Subcutaneous adipose tissue (tissue), 4 donors: Measurements from ENCODE around the gene EFHD2. TPM values are rescaled to one million over a fixed set of nuclear protein-coding genes. Genes with fewer than 3 reads are reported as not detected.

Experiments used
- total RNA-seq, 4 donors: library from RNA; depleted of rRNA; stranded (reverse); fragments of >200 nt; gene quantifications; one replicate each; pipeline ENCODE4 v1.1.0, GENCODE V29; 2016
- TF ChIP-seq, protein P1 (sequence below): fragments of 450-650 bp; IDR thresholded peaks from one replicate; pipeline ENCODE4 v1.5.1; 2016; ENCODE audit warnings: low read depth, mild to moderate bottlenecking, control low read depth, antibody characterized with exemption, moderate library complexity

Gene EFHD2
- total RNA-seq, 4 donors from 2014 or later = 16.6 to 47.4 (median 30.5) TPM

DNA sequence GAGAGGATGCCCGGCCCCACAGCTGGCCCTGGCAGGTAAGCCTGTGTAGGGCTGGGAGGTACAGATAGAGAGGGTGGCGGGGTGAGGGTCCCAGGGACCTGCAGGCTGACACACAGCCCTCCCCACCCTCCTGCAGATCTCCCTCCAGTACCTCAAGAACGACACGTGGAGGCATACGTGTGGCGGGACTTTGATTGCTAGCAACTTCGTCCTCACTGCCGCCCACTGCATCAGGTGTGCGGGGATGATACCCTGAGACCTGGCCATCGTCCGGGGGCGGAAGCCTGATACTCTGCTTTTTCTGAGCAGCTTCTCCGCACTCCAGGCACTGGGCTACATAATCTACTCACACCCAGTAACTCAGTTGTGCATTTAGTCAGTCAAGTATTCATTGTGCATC lies 30.7 kb downstream of the EFHD2 start:
- TF ChIP-seq, protein P1, sequence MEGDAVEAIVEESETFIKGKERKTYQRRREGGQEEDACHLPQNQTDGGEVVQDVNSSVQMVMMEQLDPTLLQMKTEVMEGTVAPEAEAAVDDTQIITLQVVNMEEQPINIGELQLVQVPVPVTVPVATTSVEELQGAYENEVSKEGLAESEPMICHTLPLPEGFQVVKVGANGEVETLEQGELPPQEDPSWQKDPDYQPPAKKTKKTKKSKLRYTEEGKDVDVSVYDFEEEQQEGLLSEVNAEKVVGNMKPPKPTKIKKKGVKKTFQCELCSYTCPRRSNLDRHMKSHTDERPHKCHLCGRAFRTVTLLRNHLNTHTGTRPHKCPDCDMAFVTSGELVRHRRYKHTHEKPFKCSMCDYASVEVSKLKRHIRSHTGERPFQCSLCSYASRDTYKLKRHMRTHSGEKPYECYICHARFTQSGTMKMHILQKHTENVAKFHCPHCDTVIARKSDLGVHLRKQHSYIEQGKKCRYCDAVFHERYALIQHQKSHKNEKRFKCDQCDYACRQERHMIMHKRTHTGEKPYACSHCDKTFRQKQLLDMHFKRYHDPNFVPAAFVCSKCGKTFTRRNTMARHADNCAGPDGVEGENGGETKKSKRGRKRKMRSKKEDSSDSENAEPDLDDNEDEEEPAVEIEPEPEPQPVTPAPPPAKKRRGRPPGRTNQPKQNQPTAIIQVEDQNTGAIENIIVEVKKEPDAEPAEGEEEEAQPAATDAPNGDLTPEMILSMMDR = no peak

DNA sequence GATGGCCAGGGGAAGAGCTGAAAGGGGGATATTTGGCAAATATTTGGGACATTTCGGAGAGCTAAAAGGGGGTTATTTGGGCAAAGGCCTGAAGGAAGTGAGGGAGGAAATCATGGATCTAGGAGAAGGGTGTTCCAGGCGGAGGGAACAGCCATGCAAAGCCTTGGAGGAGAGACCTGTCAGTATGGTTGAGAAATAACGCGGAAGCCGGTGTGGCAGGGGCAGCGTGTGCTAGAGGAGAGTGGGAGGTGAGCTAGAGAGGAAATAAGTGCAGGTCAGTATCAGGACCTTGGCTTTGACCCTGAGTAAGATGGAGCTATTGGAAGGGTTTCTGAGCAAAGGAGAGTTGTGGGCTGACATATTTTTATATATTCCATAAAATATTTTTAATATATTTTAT lies 31.6 kb downstream of the EFHD2 start:
- TF ChIP-seq, protein P1 = no peak

DNA sequence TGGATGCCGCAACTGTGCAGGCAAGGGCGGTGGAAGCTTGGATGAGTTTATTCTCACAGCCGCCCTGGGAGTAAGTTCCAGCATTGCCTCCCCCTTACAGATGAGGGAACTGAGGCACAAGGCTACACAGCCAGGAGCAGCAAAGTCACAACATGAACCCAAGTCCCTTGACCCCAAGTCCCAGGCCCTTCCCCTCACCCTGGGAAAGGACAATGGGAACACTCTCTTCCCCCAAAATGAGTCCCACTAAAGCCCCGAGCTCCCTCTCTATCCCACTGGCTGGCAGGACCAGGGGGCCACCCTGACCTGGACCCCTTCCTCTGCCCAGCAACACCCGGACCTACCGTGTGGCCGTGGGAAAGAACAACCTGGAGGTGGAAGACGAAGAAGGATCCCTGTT lies 32.4 kb downstream of the EFHD2 start:
- TF ChIP-seq, protein P1 = no peak

DNA sequence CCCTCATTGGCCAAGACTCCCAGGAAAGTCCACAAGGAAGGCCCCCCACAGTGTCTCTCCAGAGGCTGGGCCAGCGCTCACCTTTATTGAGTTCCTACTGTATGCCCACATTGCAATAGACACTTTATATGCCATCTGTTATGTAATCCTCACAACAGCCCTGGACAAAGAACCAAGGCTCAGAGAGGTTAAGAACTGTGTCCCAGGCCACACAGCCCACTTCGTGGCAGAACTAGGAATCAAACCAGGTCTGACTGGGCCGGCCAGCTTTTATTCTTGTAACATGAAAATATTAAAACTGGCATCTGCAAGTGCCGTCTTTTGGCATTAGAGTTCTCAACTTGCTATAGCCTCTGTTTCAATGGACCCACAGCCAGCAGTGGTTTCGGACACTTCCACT lies 33.1 kb downstream of the EFHD2 start:
- TF ChIP-seq, protein P1 = no peak

DNA sequence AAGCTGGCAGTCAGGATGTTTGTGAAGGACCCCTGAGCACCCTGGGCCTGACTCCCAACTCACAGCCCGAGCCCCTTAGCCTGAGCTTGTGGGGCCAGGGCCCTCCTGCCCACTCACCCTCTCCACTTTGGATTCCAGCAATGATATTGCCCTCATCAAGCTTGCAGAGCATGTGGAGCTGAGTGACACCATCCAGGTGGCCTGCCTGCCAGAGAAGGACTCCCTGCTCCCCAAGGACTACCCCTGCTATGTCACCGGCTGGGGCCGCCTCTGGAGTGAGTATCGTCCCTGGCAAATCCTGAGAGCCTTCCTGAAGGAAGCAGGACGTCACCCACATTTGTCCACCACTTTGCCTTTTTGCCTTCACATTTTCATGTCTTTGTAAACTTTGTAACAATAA lies 33.6 kb downstream of the EFHD2 start:
- TF ChIP-seq, protein P1 = no peak

DNA sequence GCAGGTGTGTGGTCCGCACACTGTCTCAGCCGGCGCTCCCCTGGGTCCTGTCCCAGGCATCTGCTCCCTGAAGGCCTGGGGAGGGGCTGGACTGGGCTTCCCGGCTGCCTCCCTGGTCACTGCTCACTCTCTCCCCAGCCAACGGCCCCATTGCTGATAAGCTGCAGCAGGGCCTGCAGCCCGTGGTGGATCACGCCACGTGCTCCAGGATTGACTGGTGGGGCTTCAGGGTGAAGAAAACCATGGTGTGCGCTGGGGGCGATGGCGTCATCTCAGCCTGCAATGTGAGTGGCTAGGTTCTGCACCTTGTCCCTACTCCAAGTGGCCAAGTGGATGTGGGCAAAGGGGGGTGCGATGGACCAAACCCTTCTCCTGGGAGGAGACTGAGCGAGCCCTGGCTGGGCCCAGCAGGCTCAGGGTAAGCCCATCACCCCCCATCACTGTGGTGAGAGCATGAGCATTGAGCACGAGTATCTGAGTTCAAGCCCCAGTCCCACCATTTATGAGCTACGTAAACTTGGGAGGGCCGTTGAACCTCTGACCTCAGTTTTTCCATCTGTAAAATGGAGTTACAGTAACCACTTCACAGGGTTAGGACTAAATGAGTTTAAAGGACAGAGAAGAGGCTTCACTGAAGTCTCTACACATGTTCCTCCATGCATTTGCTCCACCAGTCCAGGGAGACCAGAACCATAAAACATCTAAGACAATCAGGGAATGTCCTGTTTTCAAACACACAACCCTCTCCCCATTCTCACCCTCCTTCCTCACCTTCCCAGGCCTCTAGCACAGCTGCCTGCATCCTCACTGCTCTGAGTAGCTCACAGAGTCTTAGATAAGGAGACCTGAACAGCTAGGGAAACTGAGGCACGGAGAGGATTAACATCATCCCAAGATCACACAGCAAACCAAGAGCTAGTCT lies 35.0 kb downstream of the EFHD2 start:
- TF ChIP-seq, protein P1 = no peak

DNA sequence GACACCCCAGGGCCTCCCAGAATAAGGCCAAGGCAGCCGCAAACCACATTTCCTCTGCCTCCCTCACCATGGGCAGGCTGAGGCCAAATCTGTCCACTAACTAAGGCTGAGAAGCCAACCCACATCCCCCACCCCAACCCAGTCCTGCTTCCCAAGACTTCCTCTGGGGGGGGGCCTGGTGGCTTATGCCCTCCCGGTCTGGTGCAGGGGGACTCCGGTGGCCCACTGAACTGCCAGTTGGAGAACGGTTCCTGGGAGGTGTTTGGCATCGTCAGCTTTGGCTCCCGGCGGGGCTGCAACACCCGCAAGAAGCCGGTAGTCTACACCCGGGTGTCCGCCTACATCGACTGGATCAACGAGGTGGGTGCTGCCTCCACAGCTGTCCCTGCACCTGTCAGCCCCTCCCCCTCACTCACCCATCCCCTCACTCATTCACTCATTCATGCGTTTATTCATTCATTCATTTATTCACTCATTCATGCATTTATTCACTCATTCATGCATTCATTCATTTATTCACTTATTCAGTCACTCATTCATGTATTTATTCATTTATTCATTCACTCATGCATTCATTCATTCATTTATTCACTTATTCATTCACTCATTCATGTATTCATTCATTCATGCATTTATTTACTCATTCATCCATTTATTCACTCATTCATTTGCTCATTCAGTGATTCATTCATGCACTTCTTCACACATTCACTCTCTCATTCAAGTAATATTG lies 35.9 kb downstream of the EFHD2 start:
- TF ChIP-seq, protein P1 = no peak
